ENCODE measurements around the gene C11orf58.

The C11orf58 gene

DNA sequence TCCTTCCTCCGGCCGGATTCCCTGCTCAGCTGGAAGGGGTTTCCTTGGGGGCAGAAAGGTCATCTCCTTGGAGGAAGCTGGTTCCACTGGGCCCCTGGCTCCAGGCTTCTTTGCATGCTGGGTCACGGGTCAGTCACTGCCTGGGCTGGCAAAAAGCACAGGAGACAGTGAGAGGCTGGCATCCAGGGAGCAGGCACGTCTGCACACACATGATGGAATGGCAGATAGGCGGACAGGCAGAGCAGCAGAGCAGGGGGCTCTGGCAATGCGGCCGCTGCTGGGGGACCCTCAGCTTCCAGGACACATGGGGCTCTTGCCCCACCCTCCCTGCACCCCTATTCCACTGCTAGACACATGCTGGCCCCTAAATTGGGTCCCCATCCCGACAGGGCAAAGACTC lies 40.4 kb downstream of the C11orf58 start:
- Mint-ChIP-seq H3K9me3 (no peaks in the 10 kb centered on the region), H3K27me3 (ENCODE audit: low read depth) (peaks cover 4% of the 10 kb centered on the region), H3K4me3 (no peak overlapping the region), H3K27ac (no peak overlapping the region), H3K4me1 (peaks cover 36% of the 10 kb centered on the region), H3K36me3 (ENCODE audit: low read depth) (no peaks in the 10 kb centered on the region)
- TF ChIP-seq, protein P1, sequence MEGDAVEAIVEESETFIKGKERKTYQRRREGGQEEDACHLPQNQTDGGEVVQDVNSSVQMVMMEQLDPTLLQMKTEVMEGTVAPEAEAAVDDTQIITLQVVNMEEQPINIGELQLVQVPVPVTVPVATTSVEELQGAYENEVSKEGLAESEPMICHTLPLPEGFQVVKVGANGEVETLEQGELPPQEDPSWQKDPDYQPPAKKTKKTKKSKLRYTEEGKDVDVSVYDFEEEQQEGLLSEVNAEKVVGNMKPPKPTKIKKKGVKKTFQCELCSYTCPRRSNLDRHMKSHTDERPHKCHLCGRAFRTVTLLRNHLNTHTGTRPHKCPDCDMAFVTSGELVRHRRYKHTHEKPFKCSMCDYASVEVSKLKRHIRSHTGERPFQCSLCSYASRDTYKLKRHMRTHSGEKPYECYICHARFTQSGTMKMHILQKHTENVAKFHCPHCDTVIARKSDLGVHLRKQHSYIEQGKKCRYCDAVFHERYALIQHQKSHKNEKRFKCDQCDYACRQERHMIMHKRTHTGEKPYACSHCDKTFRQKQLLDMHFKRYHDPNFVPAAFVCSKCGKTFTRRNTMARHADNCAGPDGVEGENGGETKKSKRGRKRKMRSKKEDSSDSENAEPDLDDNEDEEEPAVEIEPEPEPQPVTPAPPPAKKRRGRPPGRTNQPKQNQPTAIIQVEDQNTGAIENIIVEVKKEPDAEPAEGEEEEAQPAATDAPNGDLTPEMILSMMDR (IDR thresholded peaks at IDR 0.05; ENCODE audit: unreplicated experiment in 3 of 3) = no peak

DNA sequence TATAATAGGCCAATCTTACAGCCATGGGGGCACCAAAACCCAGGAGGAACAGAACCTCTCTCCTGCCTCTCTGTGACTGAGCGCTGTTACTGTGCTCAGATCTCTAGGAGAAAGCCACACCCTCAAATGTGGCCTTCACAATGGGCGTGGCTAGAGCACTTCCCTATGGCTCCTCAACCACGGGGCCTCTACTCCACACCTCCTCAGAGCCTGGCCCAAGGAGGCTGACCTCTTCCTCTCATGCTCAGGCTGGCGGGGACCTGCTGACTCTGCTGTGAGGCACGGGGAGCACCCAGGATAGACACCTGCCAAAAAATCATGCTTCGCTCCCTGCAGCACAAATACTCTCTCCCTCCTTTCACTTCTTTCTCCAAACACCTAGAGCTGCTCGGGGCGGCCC lies 41.0 kb downstream of the C11orf58 start:
- Mint-ChIP-seq H3K27ac (no peak overlapping the region), H3K36me3 (ENCODE audit: low read depth) (no peaks in the 10 kb centered on the region), H3K4me1 (peaks cover 32% of the 10 kb centered on the region), H3K4me3 (no peak overlapping the region), H3K9me3 (no peaks in the 10 kb centered on the region), H3K27me3 (ENCODE audit: low read depth) (peaks cover 4% of the 10 kb centered on the region)
- TF ChIP-seq, protein P1 (IDR thresholded peaks at IDR 0.05; ENCODE audit: unreplicated experiment in 3 of 3) = no peak

DNA sequence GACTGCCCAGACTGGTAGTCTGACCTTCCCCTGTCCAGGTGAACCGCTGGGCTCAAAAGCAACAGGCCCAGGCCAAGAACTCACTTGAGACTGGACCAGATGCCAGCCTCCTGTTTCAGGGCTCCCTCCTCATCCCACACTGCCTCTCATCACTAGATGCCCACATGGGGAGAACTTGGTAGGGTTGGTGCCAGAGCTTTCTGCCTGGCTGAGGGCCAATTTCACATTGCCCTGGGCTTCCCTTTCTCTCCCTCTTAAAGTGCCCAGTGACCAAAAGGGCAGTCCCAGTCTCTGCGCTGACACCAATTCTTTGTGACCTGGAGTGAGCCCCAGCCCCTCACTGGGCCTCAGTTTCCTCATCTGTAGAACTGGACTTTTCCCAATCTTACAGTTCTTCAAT lies 41.7 kb downstream of the C11orf58 start:
- peaks cover 4% of the 10 kb centered on the region for H3K27me3 Mint-ChIP-seq (ENCODE audit: low read depth)
- H3K27ac Mint-ChIP-seq = no peak overlapping the region
- H3K4me1 Mint-ChIP-seq = peaks cover 25% of the 10 kb centered on the region
- H3K4me3 Mint-ChIP-seq = no peak overlapping the region
- TF ChIP-seq, protein P1 (IDR thresholded peaks at IDR 0.05; ENCODE audit: unreplicated experiment in 3 of 3) = no peak
- no peaks in the 10 kb centered on the region for H3K36me3 Mint-ChIP-seq (ENCODE audit: low read depth)
- H3K9me3 Mint-ChIP-seq = no peaks in the 10 kb centered on the region

DNA sequence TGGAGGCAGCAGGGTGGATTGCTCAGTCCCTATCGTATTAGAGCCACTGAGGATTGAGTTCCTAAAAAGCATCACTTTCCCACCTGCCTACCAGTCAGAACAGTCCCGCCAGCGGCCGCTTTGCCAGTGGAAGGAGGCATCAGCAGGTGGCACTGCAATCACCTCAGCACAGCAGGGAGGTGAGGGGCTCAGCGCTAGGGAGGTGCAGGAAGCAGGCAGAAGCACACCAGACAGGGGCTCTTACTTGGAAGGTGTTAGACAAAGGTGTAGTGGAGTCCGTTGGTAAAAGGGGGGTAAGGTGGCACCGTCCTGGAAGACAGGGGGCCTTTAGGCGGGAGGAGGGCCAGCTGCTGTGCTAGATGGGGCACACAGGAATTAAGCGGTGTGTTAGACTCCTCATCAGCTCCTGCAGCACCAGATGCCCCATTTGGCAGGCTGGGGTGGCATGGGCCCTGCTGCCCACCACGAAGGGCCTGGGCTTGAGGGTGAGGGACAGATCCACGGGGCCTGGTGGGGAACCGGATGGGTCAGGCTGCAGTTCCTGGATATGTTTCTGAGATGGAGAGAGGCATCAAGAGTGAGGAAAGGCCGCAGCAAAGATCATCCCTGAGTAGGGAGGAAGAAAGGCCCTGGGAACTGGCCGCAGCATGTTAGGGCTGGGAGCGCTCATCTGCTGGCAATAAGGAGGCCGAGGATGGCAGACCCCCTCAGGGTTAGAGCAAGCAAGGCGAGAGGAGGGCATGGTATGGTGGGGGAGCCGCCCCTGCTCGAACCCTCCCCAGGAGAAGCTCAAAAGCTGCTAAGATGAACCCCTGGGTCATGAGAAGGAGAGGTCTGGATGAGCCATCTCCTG lies 42.5 kb downstream of the C11orf58 start:
- TF ChIP-seq, protein P1 (IDR thresholded peaks at IDR 0.05; ENCODE audit: unreplicated experiment in 3 of 3) = no peak
- Mint-ChIP-seq H3K9me3 (no peaks in the 10 kb centered on the region), H3K4me3 (no peak overlapping the region), H3K27me3 (ENCODE audit: low read depth) (peaks cover 12% of the 10 kb centered on the region), H3K27ac (no peak overlapping the region), H3K36me3 (ENCODE audit: low read depth) (no peaks in the 10 kb centered on the region), H3K4me1 (peaks cover 17% of the 10 kb centered on the region)

DNA sequence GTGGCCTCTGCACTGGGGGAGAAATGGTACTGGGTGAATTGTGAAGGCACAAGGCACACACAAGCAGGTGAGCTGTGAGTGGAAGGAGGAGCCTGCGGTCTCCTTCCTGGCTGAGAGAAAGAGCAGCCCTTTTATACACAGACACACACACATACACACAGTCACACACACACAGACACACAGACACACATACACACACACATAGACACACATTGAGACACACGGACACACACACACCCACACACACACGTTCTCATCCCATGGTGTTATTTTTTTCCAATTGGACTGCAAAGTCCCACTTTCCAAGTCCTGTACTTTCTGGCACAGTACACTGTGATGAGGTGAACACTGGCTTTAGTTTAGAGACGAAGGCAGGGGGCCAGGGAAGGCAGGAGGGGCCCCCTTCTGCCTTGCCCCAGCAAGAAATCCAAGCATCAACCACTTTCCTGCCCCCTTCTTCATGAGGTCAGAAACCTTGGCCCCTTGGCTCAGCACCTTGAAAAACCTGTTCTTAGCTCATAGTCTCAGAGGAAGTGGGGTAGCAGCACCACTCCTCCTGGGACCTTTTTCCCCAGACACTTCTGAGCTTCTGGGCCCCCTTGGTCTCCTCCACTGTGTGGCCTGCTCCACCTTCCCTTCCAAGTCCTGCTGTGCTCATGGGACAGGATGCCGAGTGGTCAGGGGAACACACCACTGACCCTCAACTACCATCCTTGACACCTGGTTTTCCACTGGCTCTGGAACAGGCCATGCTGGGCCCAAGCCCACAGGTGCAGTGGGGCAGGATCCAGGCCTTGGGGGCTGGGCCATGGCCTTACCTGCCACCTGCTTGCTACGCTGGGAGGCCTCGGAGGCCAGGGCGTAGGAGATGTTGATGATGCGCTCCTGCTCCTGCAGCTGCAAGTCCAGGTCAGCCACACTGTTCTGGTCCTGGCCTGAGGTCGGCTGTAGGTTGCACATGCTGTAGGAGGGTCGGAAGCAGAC lies 43.8 kb downstream of the C11orf58 start:
- H3K4me1 Mint-ChIP-seq = peaks cover 4% of the 10 kb centered on the region
- TF ChIP-seq, protein P1 (IDR thresholded peaks at IDR 0.05; ENCODE audit: unreplicated experiment in 3 of 3) = no peak
- peaks cover 13% of the 10 kb centered on the region for H3K27me3 Mint-ChIP-seq (ENCODE audit: low read depth)
- no peaks in the 10 kb centered on the region for H3K36me3 Mint-ChIP-seq (ENCODE audit: low read depth)
- H3K9me3 Mint-ChIP-seq = no peaks in the 10 kb centered on the region
- no peak overlapping the region for H3K27ac Mint-ChIP-seq
- H3K4me3 Mint-ChIP-seq = no peak overlapping the region
